Activated CD8-positive, alpha-beta memory T cell treated with anti-CD3 and anti-CD28 coated beads for 24 hours (primary cell): ENCODE results near the gene CCDC78.
A peak's percentile ranks its signal among the peaks of the same experiment; 100 is the strongest.

Experiments used
- DNase-seq: peaks from one replicate; pipeline ENCODE4 v3.0.0-alpha.2; 2020

The CCDC78 gene

GRCh38 chr16:676913-677312 lies 49.3 kb downstream of the CCDC78 start:
- DNase-seq, result no peak

- DNase-seq, result no peak
Observed at GRCh38 chr16:676565-676902, 49.7 kb downstream of the CCDC78 start.

GRCh38 chr16:675884-676564 lies 50.2 kb downstream of the CCDC78 start:
- DNase-seq, result no peak

- peak; percentile 67 for DNase-seq
Observed at GRCh38 chr16:674968-675883, 51.0 kb downstream of the CCDC78 start, which contains the start of gene RHBDL1. RHBDL1 (plus strand) TSS chr16:675671; CDS start chr16:675791, 120 bp downstream.

GRCh38 chr16:674214-674881 lies 51.9 kb downstream of the CCDC78 start:
- no peak for DNase-seq

GRCh38 chr16:673399-673991 lies 52.7 kb downstream of the CCDC78 start:
- DNase-seq, result no peak

GRCh38 chr16:672851-673250 lies 53.4 kb downstream of the CCDC78 start:
- DNase-seq, result no peak
